SK-N-SH treated with all-trans-retinoic acid at 6 μM for 48 hours (cell line): ENCODE results near the gene SHOC2.

Experiments used
- ATAC-seq: fragments of 200-7000 bp; cut with Tn5 transposase; 3 replicates; pipeline ENCODE4 v1.9.1; 2020; ENCODE audit warnings: mild to moderate bottlenecking, moderate library complexity
- ARNTL ChIP-seq: fragments of 450-650 bp; formaldehyde crosslinking; IDR thresholded peaks from 2 replicates; pipeline ENCODE4 v1.5.0; 2020; ENCODE audit warnings: low read depth, mild to moderate bottlenecking, moderate library complexity, borderline replicate concordance
- BACH2 ChIP-seq: fragments of 250-450 bp; sonication (Bioruptor Pico); IDR thresholded peaks from 2 replicates; pipeline ENCODE4 v1.9.0; 2021; ENCODE audit warnings: mild to moderate bottlenecking, borderline replicate concordance
- CREB5 ChIP-seq: fragments of 250-450 bp; sonication (Bioruptor Pico); IDR thresholded peaks from 2 replicates; pipeline ENCODE4 v1.5.1; 2020; ENCODE audit warnings: low read depth, mild to moderate bottlenecking, moderate library complexity
- CSDC2 ChIP-seq: fragments of 250-450 bp; sonication (Bioruptor Pico); IDR thresholded peaks from 2 replicates; pipeline ENCODE4 v1.5.0; 2020; ENCODE audit warnings: mild to moderate bottlenecking, moderate library complexity
- CSRNP3 ChIP-seq: fragments of 250-450 bp; sonication (Bioruptor Pico); IDR thresholded peaks from 2 replicates; pipeline ENCODE4 v1.5.1; 2021; ENCODE audit warnings: mild to moderate bottlenecking, moderate library complexity
- ESRRG ChIP-seq: fragments of 250-450 bp; sonication (Bioruptor Pico); IDR thresholded peaks from 2 replicates; pipeline ENCODE4 v1.6.1; 2021; ENCODE audit warnings: mild to moderate bottlenecking
- OSR1 ChIP-seq: fragments of 250-450 bp; sonication (Bioruptor Pico); IDR thresholded peaks from 2 replicates; pipeline ENCODE4 v1.8.0; 2022; ENCODE audit warnings: moderate library complexity, mild to moderate bottlenecking, inconsistent platforms
- PATZ1 ChIP-seq: fragments of 250-450 bp; sonication (Bioruptor Pico); IDR thresholded peaks from 2 replicates; pipeline ENCODE4 v1.8.0; 2020; ENCODE audit warnings: mild to moderate bottlenecking, moderate library complexity, borderline replicate concordance
- POU6F1 ChIP-seq: fragments of 250-450 bp; sonication (Bioruptor Pico); IDR thresholded peaks from 2 replicates; pipeline ENCODE4 v1.8.0; 2021; ENCODE audit warnings: low read depth, mild to moderate bottlenecking, moderate library complexity, borderline replicate concordance
- PPARA ChIP-seq: fragments of 250-450 bp; sonication (Bioruptor Pico); IDR thresholded peaks from 2 replicates; pipeline ENCODE4 v1.5.0; 2020; ENCODE audit warnings: mild to moderate bottlenecking, borderline replicate concordance
- RARB ChIP-seq: fragments of 250-450 bp; sonication (Bioruptor Pico); IDR thresholded peaks from 2 replicates; pipeline ENCODE4 v1.8.0; 2021; ENCODE audit warnings: mild to moderate bottlenecking, moderate library complexity
- SNAI2 ChIP-seq: fragments of 250-450 bp; sonication (Bioruptor Pico); IDR thresholded peaks from 2 replicates; pipeline ENCODE4 v1.5.0; 2020; ENCODE audit warnings: mild to moderate bottlenecking, moderate library complexity
- TCF4 ChIP-seq: fragments of 250-450 bp; sonication (Bioruptor Pico); IDR thresholded peaks from 2 replicates; pipeline ENCODE4 v1.8.0; 2021; ENCODE audit warnings: mild to moderate bottlenecking, moderate library complexity, borderline replicate concordance
- TOX ChIP-seq: fragments of 250-450 bp; sonication (Bioruptor Pico); IDR thresholded peaks from 2 replicates; pipeline ENCODE4 v1.8.0; 2021; ENCODE audit warnings: mild to moderate bottlenecking, moderate library complexity, borderline replicate concordance
- TSHZ2 ChIP-seq: fragments of 250-450 bp; sonication (Bioruptor Pico); IDR thresholded peaks from 2 replicates; pipeline ENCODE4 v1.5.0; 2020; ENCODE audit warnings: mild to moderate bottlenecking, moderate library complexity
- ZC3H10 ChIP-seq: fragments of 250-450 bp; sonication (Bioruptor Pico); IDR thresholded peaks from 2 replicates; pipeline ENCODE4 v1.5.1; 2021; ENCODE audit warnings: mild to moderate bottlenecking, moderate library complexity
- ZFP3 ChIP-seq: fragments of 250-450 bp; sonication (Bioruptor Pico); IDR thresholded peaks from 2 replicates; pipeline ENCODE4 v1.5.0; 2020; ENCODE audit warnings: mild to moderate bottlenecking, moderate library complexity
- ZFP30 ChIP-seq: fragments of 450-650 bp; formaldehyde crosslinking; IDR thresholded peaks from 2 replicates; pipeline ENCODE4 v1.5.0; 2022; ENCODE audit warnings: mild to moderate bottlenecking, moderate library complexity
- ZNF565 ChIP-seq: fragments of 450-650 bp; formaldehyde crosslinking; conservative IDR thresholded peaks from 2 replicates; pipeline ENCODE4 v1.5.0; 2020; ENCODE audit warnings: low read depth, mild to moderate bottlenecking, moderate library complexity
- ZNF70 ChIP-seq: fragments of 450-650 bp; formaldehyde crosslinking; IDR thresholded peaks from 2 replicates; pipeline ENCODE4 v1.5.0; 2020; ENCODE audit warnings: mild to moderate bottlenecking, moderate library complexity
- ZNF8 ChIP-seq: fragments of 450-650 bp; formaldehyde crosslinking; IDR thresholded peaks from 2 replicates; pipeline ENCODE4 v1.5.0; 2020; ENCODE audit warnings: mild to moderate bottlenecking, moderate library complexity

Gene SHOC2

GRCh38 chr10:111007486-111007885, 88.1 kb downstream of the SHOC2 start:
- no peak for TF ChIP-seq RARB (CRISPR knock-in tag)
- no peak for TF ChIP-seq ESRRG (CRISPR knock-in tag)
- TF ChIP-seq PPARA (CRISPR knock-in tag), result no peak
- no peak for TF ChIP-seq ZNF8 (CRISPR knock-in tag)
- no peak for TF ChIP-seq ZC3H10 (CRISPR knock-in tag)
- TF ChIP-seq CSDC2, result no peak
- TF ChIP-seq CSRNP3 (CRISPR knock-in tag), result no peak
- no peak for TF ChIP-seq ZNF565 (CRISPR knock-in tag)
- no peak for ATAC-seq

- ATAC-seq, result no peak
- TF ChIP-seq PPARA (CRISPR knock-in tag), result no peak
- TF ChIP-seq ZFP30 (CRISPR knock-in tag), result no peak
- no peak for TF ChIP-seq ZNF70 (CRISPR knock-in tag)
- TF ChIP-seq CSRNP3 (CRISPR knock-in tag), result no peak
- no peak for TF ChIP-seq PATZ1
- no peak for TF ChIP-seq ARNTL (CRISPR knock-in tag)
- TF ChIP-seq SNAI2 (CRISPR knock-in tag), result no peak
- no peak for TF ChIP-seq TOX (CRISPR knock-in tag)
- no peak for TF ChIP-seq ZNF565 (CRISPR knock-in tag)
- TF ChIP-seq ZFP3 (CRISPR knock-in tag), result no peak
- no peak for TF ChIP-seq POU6F1 (CRISPR knock-in tag)
- no peak for TF ChIP-seq ZC3H10 (CRISPR knock-in tag)
Observed at GRCh38 chr10:111015181-111015580, 95.8 kb downstream of the SHOC2 start.

- TF ChIP-seq TCF4 (no peak), CSDC2 (no peak), TSHZ2 (CRISPR knock-in tag) (no peak), TOX (CRISPR knock-in tag) (no peak), PATZ1 (no peak), ZC3H10 (CRISPR knock-in tag) (no peak), ZNF8 (CRISPR knock-in tag) (no peak), PPARA (CRISPR knock-in tag) (no peak), BACH2 (CRISPR knock-in tag) (no peak), ZNF70 (CRISPR knock-in tag) (no peak), ARNTL (CRISPR knock-in tag) (no peak), ZFP30 (CRISPR knock-in tag) (no peak), ESRRG (CRISPR knock-in tag) (no peak), OSR1 (no peak), ZNF565 (CRISPR knock-in tag) (no peak), CREB5 (CRISPR knock-in tag) (no peak), CSRNP3 (CRISPR knock-in tag) (no peak)
- TF ChIP-seq, all 23 proteins: peak for 0
- ATAC-seq, result no peak
Observed at GRCh38 chr10:111017098-111017497, 97.7 kb downstream of the SHOC2 start.
